ENCODE measurements around the gene PTPRT.

Gene PTPRT

GRCh38 chr20:43124241-43124640 is 65.5 kb downstream of the PTPRT start:
- in situ Hi-C loops (cut with MboI; ENCODE audit: low sequenced_read_pairs), result no loop called here

- in situ Hi-C loops (cut with MboI; ENCODE audit: low sequenced_read_pairs), result no loop called here
Observed at GRCh38 chr20:43123180-43123579, 66.5 kb downstream of the PTPRT start.

GRCh38 chr20:43119720-43120119 is 70.0 kb downstream of the PTPRT start:
- in situ Hi-C loops (cut with MboI; ENCODE audit: low sequenced_read_pairs), result no loop called here

GRCh38 chr20:43102394-43102793 is 87.3 kb downstream of the PTPRT start:
- in situ Hi-C loops (cut with MboI; ENCODE audit: low sequenced_read_pairs), result no loop called here

GRCh38 chr20:43096931-43097260 is 92.8 kb downstream of the PTPRT start:
- in situ Hi-C loops (cut with MboI; ENCODE audit: low sequenced_read_pairs), result no loop called here

GRCh38 chr20:43096126-43096930 is 93.4 kb downstream of the PTPRT start:
- in situ Hi-C loops (cut with MboI; ENCODE audit: low sequenced_read_pairs), result no loop called here

GRCh38 chr20:43095034-43095433 is 94.7 kb downstream of the PTPRT start:
- in situ Hi-C loops (cut with MboI; ENCODE audit: low sequenced_read_pairs), result no loop called here

- in situ Hi-C loops (cut with MboI; ENCODE audit: low sequenced_read_pairs), result no loop called here
Observed at GRCh38 chr20:43092386-43093088, 97.2 kb downstream of the PTPRT start.

GRCh38 chr20:43068482-43068881 is 121.2 kb downstream of the PTPRT start:
- in situ Hi-C loops (cut with MboI; ENCODE audit: low sequenced_read_pairs), result no loop called here

GRCh38 chr20:43066125-43066524 is 123.6 kb downstream of the PTPRT start:
- in situ Hi-C loops (cut with MboI; ENCODE audit: low sequenced_read_pairs), result no loop called here

- in situ Hi-C loops (cut with MboI; ENCODE audit: low sequenced_read_pairs), result no loop called here
Observed at GRCh38 chr20:43065299-43065698, 124.4 kb downstream of the PTPRT start.

- in situ Hi-C loops (cut with MboI; ENCODE audit: low sequenced_read_pairs), result no loop called here
Observed at GRCh38 chr20:43058077-43058476, 131.6 kb downstream of the PTPRT start.

GRCh38 chr20:43057317-43057716 is 132.4 kb downstream of the PTPRT start:
- in situ Hi-C loops (cut with MboI; ENCODE audit: low sequenced_read_pairs), result no loop called here

GRCh38 chr20:43055181-43055884 is 134.4 kb downstream of the PTPRT start:
- in situ Hi-C loops (cut with MboI; ENCODE audit: low sequenced_read_pairs), result no loop called here

GRCh38 chr20:43052532-43052931 is 137.2 kb downstream of the PTPRT start:
- in situ Hi-C loops (cut with MboI; ENCODE audit: low sequenced_read_pairs), result no loop called here

- in situ Hi-C loops (cut with MboI; ENCODE audit: low sequenced_read_pairs), result no loop called here
Observed at GRCh38 chr20:43046966-43047365, 142.7 kb downstream of the PTPRT start.

GRCh38 chr20:43043887-43044286 is 145.8 kb downstream of the PTPRT start:
- in situ Hi-C loops (cut with MboI; ENCODE audit: low sequenced_read_pairs), result no loop called here

GRCh38 chr20:43040427-43040826 is 149.3 kb downstream of the PTPRT start:
- in situ Hi-C loops (cut with MboI; ENCODE audit: low sequenced_read_pairs), result no loop called here

GRCh38 chr20:43037605-43038309 is 151.9 kb downstream of the PTPRT start:
- in situ Hi-C loops (cut with MboI; ENCODE audit: low sequenced_read_pairs), result no loop called here

- in situ Hi-C loops (cut with MboI; ENCODE audit: low sequenced_read_pairs), result no loop called here
Observed at GRCh38 chr20:43034981-43035724, 154.6 kb downstream of the PTPRT start.

GRCh38 chr20:43032459-43032858 is 157.2 kb downstream of the PTPRT start:
- in situ Hi-C loops (cut with MboI; ENCODE audit: low sequenced_read_pairs), result no loop called here
